ENCODE data around the gene CIAPIN1. TPM values are rescaled to one million over a fixed set of nuclear protein-coding genes. Genes with fewer than 3 reads are reported as not detected.

CIAPIN1 gene
- total and polyA plus RNA-seq, 2 of the 4 experiments (the other 2 are of a cell fraction) = 41.6 to 47.7 TPM

- WGBS, 2 experiments (ENCODE audit: extremely low coverage in 2 of 2, insufficient read length in 1 of 2) = 0 to 100% methylated on average over 1 to 3 of the region's 15 CpGs
- Histone ChIP-seq H3K4me2 (ENCODE audit: low read depth, low read length) (peak overlapping the region; percentile 90), H3K36me3 (ENCODE audit: control insufficient read depth, insufficient read depth, low read length) (peaks cover 6% of the 10 kb centered on the region; the same call in 1 of the 2 replicates), H3K9ac (ENCODE audit: low read depth, low read length) (peak overlapping the region; percentile 28), H4K20me1 (ENCODE audit: insufficient read depth, low read length) (no peaks in the 10 kb centered on the region), H3K4me1 (ENCODE audit: control insufficient read depth, insufficient read depth, low read length) (peaks cover 12% of the 10 kb centered on the region), H3K23ac (ENCODE audit: low read depth, low read length) (no peak overlapping the region), H2BK15ac (ENCODE audit: low read depth, low read length) (no peak overlapping the region), H3K56ac (ENCODE audit: extremely low read depth, insufficient read depth, low read length) (no peak overlapping the region), H3K4ac (ENCODE audit: low read depth, low read length) (peak overlapping the region; percentile 36; the same call in 1 of the 2 replicates), H2BK5ac (ENCODE audit: low read depth, low read length, poor library complexity, severe bottlenecking) (no peak overlapping the region), H2BK120ac (ENCODE audit: low read depth, low read length) (no peak overlapping the region), H4K91ac (ENCODE audit: insufficient read depth, low read depth, low read length) (no peak overlapping the region), H2AFZ (replicated peaks; ENCODE audit: low read length, poor library complexity) (peak overlapping the region; percentile 86), H3K9me1 (ENCODE audit: insufficient read depth, low read length) (no peaks in the 10 kb centered on the region), H3K14ac (replicated peaks; ENCODE audit: low read depth, low read length) (no peak overlapping the region), H3K27ac (ENCODE audit: insufficient read depth, low read length) (no peak overlapping the region; the same call in 1 of the 2 replicates), H2AK5ac (ENCODE audit: low read depth, low read length) (no peak overlapping the region), H2BK20ac (ENCODE audit: low read depth, low read length) (no peak overlapping the region), H2AK9ac (replicated peaks; ENCODE audit: low read depth, low read length, poor library complexity) (peak overlapping the region; percentile 84), H3K27me3 (ENCODE audit: control insufficient read depth, insufficient read depth, low read length) (no peaks in the 10 kb centered on the region), H3K79me1 (ENCODE audit: low read depth in 1 of 2, low read length in 2 of 2) (peaks cover 9 to 22% of the 10 kb centered on the region in 2 experiments), H3K18ac (ENCODE audit: low read depth, low read length) (no peak overlapping the region), H3K4me3 (ENCODE audit: insufficient read depth, low read depth, low read length) (peak overlapping the region; percentile 42), H4K8ac (ENCODE audit: low read depth in 2 of 2, low read length in 2 of 2) (no peak overlapping the region; a peak in 1 of 4 replicates), H4K5ac (ENCODE audit: low read depth, low read length) (peak overlapping the region; percentile 16; the same call in 1 of the 2 replicates), H3K9me3 (ENCODE audit: control insufficient read depth, insufficient read depth, low read length) (no peaks in the 10 kb centered on the region)
- dilution Hi-C loops (cut with HindIII; ENCODE audit: low sequenced_read_pairs, unreplicated experiment) (no loop called here), in situ Hi-C loops (cut with MboI; ENCODE audit: low sequenced_read_pairs) (no loop called here), intact Hi-C loops (cut with micrococcal nuclease) (no loop called here)
- CTCF ChIA-PET = no interaction called here
- ATAC-seq (ENCODE audit: low read depth) (no peak; the same call in 1 of the 2 replicates), DNase-seq (no peak)
- no peak for TF ChIP-seq MAFK (IDR thresholded peaks at IDR 0.05; ENCODE audit: low read depth, low read length)
- no peak for TF ChIP-seq RCOR1 (IDR thresholded peaks at IDR 0.05; ENCODE audit: insufficient replicate concordance, low read length)
- no peak for TF ChIP-seq NFE2L2 (IDR thresholded peaks at IDR 0.05; ENCODE audit: low read depth, low read length)
- no peak for TF ChIP-seq CHD1 (IDR thresholded peaks at IDR 0.05; ENCODE audit: low read depth, low read length)
- no peak for TF ChIP-seq BHLHE40 (IDR thresholded peaks at IDR 0.05; ENCODE audit: low read depth, low read length)
- TF ChIP-seq ELK1 (IDR thresholded peaks at IDR 0.05; ENCODE audit: borderline replicate concordance, low read depth, low read length) = no peak
- TF ChIP-seq MAZ (IDR thresholded peaks at IDR 0.05; ENCODE audit: borderline replicate concordance, low read depth, low read length) = no peak
- no peak for TF ChIP-seq RAD21 (IDR thresholded peaks at IDR 0.05; ENCODE audit: low read length)
- no peak for TF ChIP-seq CEBPB (IDR thresholded peaks at IDR 0.05; ENCODE audit: low read depth, low read length)
- no peak for TF ChIP-seq MXI1 (IDR thresholded peaks at IDR 0.05; ENCODE audit: borderline replicate concordance, low read depth, low read length)
- TF ChIP-seq, protein P1, sequence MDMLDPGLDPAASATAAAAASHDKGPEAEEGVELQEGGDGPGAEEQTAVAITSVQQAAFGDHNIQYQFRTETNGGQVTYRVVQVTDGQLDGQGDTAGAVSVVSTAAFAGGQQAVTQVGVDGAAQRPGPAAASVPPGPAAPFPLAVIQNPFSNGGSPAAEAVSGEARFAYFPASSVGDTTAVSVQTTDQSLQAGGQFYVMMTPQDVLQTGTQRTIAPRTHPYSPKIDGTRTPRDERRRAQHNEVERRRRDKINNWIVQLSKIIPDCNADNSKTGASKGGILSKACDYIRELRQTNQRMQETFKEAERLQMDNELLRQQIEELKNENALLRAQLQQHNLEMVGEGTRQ (IDR thresholded peaks at IDR 0.05; ENCODE audit: low read depth, low read length) = no peak
- TF ChIP-seq RFX5 (IDR thresholded peaks at IDR 0.05; ENCODE audit: low read depth, low read length) = no peak
- no peak for TF ChIP-seq FOS (IDR thresholded peaks at IDR 0.05; ENCODE audit: low read depth, low read length)
- no peak for TF ChIP-seq POLR2A (IDR thresholded peaks at IDR 0.05; ENCODE audit: low read depth, low read length)
- TF ChIP-seq SMC3 (IDR thresholded peaks at IDR 0.05; ENCODE audit: low read depth, low read length) = no peak
- no TSS peak for BruUV-seq (replicated peaks)
- POLR2A ChIA-PET (ENCODE audit: unreplicated experiment) = no interaction called here
These were observed 31.4 kb upstream of the CIAPIN1 start for GRCh38 chr16:57478396-57479204.
